ENCODE results near the gene SLC5A10.

SLC5A10 gene

GRCh38 chr17:18999911-19000310, 47.9 kb downstream of the SLC5A10 start:
- H3K27ac ChIP-seq, result no peak overlapping the region
- TF ChIP-seq ZFX (IDR thresholded peaks at IDR 0.05; ENCODE audit: borderline replicate concordance), result no peak

GRCh38 chr17:19000531-19001325, 48.8 kb downstream of the SLC5A10 start:
- no peak overlapping the region for H3K27ac ChIP-seq
- TF ChIP-seq ZFX (IDR thresholded peaks at IDR 0.05; ENCODE audit: borderline replicate concordance), result no peak
- TF ChIP-seq, protein P1, sequence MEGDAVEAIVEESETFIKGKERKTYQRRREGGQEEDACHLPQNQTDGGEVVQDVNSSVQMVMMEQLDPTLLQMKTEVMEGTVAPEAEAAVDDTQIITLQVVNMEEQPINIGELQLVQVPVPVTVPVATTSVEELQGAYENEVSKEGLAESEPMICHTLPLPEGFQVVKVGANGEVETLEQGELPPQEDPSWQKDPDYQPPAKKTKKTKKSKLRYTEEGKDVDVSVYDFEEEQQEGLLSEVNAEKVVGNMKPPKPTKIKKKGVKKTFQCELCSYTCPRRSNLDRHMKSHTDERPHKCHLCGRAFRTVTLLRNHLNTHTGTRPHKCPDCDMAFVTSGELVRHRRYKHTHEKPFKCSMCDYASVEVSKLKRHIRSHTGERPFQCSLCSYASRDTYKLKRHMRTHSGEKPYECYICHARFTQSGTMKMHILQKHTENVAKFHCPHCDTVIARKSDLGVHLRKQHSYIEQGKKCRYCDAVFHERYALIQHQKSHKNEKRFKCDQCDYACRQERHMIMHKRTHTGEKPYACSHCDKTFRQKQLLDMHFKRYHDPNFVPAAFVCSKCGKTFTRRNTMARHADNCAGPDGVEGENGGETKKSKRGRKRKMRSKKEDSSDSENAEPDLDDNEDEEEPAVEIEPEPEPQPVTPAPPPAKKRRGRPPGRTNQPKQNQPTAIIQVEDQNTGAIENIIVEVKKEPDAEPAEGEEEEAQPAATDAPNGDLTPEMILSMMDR (IDR thresholded peaks at IDR 0.05), result no peak

GRCh38 chr17:19001907-19002590, 50.1 kb downstream of the SLC5A10 start:
- TF ChIP-seq, protein P1 (IDR thresholded peaks at IDR 0.05), result no peak
- no peak for TF ChIP-seq ZFX (IDR thresholded peaks at IDR 0.05; ENCODE audit: borderline replicate concordance)
- no peak overlapping the region for H3K27ac ChIP-seq

- no peak overlapping the region for H3K27ac ChIP-seq
- TF ChIP-seq, protein P1 (IDR thresholded peaks at IDR 0.05), result no peak
- TF ChIP-seq ZFX (IDR thresholded peaks at IDR 0.05; ENCODE audit: borderline replicate concordance), result no peak
Measured at GRCh38 chr17:19002805-19003542, 51.0 kb downstream of the SLC5A10 start.

- no peak for TF ChIP-seq ZFX (IDR thresholded peaks at IDR 0.05; ENCODE audit: borderline replicate concordance)
- TF ChIP-seq, protein P1 (IDR thresholded peaks at IDR 0.05), result no peak
- H3K27ac ChIP-seq, result no peak overlapping the region
Measured at GRCh38 chr17:19003543-19004420, 51.8 kb downstream of the SLC5A10 start.

DNA sequence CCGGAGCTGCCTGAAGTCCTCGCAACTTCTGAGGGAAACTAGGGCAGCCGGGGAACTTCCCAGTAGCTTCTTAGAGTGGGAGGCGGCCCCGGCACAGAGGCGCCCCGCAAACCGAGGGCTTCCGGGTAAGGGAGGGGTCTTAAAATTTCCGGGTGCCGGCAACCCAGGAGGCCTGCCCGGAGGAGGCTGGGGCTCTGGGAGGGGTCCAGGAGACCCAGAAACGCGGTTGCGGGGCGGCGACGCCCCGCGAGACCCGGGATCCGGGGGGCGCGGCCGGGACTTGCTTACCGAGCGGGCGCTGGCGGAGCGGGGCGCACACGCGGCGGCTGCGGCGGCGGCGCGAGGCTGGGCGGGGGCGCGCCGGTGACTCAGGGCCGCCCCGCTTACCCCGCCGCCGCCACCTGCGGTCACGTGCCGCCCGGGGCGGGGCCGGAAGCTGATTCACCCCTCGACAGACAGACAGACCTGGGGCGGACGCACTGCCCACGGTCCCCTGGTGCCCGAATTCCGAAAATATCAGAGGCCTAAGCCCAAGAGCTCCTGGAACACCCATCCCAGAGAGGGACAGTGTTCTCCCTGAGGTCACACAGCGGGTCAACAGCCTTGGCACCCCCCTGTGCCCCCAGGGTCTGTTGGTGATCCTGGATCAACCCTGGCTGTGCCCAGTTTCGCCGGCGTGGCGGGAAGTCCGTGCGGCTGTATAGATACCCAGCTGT, 52.6 kb downstream of the SLC5A10 start, which contains the start of gene FAM83G:
TSS of gene FAM83G (minus strand) at position 344 of the 716 bp plus-strand sequence. CDS start 723 bp downstream, outside the sequence.
- H3K27ac ChIP-seq, result no peak within 1 kb of the TSS
- no peak for TF ChIP-seq ZFX (IDR thresholded peaks at IDR 0.05; ENCODE audit: borderline replicate concordance)
- TF ChIP-seq, protein P1 (IDR thresholded peaks at IDR 0.05), result no peak
